Epidermal melanocyte (primary cell): ENCODE data around the gene SF3A1.
"Not testable (repeated sequence)": the region's sequence is repeated elsewhere in the genome, so short reads cannot be mapped to it uniquely, and the experiment has no call there.

Experiments
- DNase-seq: peaks from one replicate; pipeline ENCODE4 v3.0.0; 2011; ENCODE audit warnings: low spot score; ENCODE audit not compliant: insufficient read length

SF3A1 gene, protein sequence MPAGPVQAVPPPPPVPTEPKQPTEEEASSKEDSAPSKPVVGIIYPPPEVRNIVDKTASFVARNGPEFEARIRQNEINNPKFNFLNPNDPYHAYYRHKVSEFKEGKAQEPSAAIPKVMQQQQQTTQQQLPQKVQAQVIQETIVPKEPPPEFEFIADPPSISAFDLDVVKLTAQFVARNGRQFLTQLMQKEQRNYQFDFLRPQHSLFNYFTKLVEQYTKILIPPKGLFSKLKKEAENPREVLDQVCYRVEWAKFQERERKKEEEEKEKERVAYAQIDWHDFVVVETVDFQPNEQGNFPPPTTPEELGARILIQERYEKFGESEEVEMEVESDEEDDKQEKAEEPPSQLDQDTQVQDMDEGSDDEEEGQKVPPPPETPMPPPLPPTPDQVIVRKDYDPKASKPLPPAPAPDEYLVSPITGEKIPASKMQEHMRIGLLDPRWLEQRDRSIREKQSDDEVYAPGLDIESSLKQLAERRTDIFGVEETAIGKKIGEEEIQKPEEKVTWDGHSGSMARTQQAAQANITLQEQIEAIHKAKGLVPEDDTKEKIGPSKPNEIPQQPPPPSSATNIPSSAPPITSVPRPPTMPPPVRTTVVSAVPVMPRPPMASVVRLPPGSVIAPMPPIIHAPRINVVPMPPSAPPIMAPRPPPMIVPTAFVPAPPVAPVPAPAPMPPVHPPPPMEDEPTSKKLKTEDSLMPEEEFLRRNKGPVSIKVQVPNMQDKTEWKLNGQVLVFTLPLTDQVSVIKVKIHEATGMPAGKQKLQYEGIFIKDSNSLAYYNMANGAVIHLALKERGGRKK

DNA sequence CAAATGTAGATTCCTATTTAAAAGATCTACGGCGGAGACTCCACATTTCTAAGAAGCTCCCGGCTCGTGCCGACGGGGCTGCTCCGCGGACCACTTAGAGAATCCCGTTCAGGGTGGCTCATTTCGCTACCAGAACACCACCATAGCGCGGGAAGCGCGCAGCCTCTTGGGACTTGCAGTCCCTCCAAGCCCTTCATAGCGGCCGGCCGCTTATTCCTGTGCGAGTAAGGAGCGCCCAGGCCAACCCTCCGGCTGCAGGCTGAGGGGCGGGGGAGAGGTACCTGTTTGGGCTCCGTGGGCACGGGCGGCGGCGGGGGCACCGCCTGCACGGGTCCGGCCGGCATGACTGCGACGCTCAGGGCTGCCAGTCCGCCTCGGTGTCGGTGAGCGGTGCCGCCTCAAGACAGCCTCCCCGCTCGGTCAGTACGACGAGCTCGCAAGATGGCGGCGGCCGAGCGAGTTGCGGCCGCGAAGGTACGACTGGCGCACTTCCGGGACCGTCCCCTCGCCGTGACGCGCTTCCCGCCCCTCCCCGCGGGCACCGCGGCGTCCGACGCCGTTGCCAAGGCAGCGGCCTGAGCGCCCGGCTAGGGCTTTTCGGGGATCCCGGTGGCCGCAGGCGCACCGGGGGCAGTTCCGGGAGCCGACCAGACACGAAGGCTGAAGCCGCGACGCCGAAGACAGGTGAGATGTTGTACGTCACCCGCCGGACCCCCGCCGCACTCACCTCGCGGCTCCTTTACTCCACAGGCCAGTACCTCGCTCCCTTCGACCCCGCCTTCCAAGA lies at the start of gene SF3A1, which contains the start of gene CCDC157:
SF3A1 (minus strand) TSS at position 446 of the 787 bp plus-strand sequence; CDS start at position 344, 102 bp downstream.
CCDC157 (plus strand) TSS at position 559 of the 787 bp plus-strand sequence. CDS start 8,994 bp downstream, outside the sequence.
- DNase-seq: peak; percentile 88

DNA sequence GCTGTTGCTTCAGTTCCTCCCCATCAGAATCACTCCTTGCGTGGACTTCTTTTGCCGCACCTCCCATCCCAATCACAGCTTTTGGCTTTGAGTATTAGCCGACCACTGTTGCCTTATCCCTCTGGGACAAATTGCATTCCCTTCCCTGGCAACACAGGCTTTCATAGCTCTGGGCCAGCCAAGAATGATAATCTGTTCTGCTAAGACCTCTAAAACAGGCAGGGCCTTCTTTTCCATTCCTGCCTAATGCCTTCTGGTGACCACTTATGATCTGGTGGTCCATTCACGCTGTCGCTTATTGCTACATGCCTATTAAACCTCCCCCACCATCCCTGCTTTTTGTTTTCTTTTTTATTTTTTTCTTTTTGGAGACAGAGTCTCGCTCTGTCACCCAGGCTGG lies 49.7 kb upstream of the SF3A1 start:
- no peak for DNase-seq

DNA sequence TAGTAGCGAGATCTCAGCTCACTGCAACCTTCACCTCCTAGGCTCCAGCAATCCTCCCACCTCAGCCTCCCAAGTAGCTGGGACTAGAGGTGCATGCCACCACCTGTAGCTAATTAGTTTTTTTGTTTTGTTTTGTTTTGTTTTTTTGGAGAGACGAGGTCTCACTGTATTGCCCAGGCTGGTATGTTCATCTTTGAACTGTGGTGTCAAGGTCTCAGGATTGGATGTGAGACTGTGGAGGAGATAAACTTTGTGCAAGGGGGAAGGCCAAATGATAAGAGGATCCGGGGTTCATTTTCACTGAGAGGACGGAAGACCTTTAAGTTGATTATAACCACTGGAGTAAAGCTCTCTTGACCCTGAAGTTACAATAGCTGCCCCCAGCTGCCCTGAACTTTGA lies 49.0 kb upstream of the SF3A1 start:
- no peak for DNase-seq

DNA sequence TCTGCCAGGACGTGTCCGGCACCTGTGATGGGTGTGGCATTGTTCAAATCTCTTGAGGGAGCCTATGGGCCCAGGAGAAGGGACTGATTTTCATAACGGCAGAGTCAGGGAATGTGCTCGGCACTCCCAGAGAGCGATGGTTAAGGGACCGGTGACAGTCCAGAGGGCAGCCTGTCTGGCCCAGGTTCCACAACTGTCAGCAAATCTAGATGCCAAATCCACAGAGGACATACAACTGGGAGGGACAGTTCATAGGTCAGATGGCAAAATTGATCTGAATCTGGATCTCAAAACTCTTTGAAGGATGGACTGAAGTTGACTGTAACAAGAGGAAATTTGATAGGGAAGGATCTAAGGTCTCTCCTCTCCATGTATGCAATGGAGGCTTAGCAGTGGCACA lies 47.6 kb upstream of the SF3A1 start:
- no peak for DNase-seq

DNA sequence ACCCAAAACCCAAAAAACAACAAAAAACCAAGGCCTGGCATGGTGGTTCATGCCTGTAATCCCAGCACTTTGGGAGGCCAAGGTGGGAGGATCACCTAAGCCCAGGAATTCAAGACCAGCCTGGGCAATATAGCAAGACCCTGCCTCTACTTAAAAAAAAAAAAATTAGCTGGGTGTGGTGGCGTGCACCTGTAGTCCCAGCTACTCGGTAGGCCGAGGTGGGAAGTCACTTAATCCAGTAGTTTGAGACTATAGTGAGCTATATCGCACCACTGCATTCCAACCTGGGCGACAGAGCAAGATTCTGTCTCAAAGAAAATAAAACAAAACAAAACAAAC lies 46.0 kb upstream of the SF3A1 start:
- DNase-seq: not testable (repeated sequence)

DNA sequence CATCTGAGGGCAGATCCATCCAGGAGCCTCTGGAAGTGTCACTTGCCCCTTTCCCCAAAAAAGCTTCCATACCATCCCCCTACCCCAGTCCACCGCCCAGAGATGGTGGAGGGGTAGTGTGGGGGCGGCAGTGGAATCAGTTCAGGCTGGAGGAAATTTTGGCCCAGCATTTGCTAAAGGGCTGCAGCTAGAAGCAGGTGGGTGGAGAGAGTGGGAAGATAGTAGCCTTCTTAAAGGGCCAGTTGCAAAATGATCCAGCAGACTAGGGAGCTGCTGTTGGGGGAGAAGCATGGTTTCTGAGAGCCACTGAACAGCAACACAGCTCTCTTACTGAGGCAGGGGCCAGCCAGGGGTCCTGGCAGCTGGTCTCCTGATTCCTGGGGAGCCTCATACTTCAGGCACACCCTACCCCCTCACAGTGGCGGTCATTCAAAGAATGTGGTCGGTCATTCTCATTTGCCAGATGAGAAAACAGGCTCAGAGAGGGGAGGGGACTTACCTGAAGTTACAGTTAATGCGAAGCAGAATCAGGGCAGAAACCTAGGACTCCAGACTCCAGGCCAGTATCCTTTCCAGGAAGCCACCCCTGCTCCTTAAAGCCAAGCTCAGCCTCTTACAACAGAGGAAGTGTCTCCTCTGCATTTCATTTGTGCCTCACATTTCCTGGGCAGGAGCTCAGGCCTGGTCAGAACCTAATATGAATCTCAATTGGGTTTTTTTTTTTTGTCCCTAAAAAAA lies 45.5 kb upstream of the SF3A1 start:
- DNase-seq: no peak

DNA sequence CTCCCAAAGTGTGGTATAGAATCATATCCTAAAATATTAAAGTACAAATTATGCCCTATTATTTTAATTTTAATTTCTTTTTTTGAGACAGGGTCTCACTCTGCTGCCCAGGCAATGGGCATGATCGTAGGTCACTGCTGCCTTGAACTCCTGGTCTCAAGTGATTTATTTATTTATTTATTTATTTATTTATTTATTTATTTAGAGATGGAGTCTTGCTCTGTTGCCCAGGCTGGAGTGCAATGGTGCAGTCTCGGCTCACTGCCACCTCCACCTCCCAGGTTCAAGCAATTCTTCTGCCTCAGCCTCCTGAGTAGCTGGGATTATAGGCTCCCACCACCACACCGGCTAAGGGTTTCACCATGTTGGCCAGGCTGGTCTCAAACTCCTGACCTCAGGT lies 44.3 kb upstream of the SF3A1 start:
- DNase-seq: not testable (repeated sequence)

DNA sequence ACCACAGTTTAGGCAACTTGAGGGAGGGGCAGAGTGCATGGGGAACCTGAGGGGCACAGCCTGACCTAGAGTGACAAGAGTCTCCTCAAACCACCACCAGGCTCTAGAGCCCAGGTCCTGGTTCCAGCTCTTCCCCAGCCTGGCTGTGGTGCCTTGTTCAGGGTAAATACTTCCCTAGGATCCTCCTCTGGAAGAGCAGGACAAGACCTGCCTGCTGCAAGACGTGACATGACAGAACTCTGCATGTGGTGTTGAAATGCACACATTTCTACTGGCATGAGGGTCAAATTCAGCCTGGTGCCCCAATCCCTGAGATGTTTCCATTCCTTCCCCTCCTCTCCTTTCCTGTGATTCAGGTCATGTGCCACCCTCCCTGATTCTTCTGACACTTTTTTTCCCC lies 43.5 kb upstream of the SF3A1 start:
- no peak for DNase-seq

DNA sequence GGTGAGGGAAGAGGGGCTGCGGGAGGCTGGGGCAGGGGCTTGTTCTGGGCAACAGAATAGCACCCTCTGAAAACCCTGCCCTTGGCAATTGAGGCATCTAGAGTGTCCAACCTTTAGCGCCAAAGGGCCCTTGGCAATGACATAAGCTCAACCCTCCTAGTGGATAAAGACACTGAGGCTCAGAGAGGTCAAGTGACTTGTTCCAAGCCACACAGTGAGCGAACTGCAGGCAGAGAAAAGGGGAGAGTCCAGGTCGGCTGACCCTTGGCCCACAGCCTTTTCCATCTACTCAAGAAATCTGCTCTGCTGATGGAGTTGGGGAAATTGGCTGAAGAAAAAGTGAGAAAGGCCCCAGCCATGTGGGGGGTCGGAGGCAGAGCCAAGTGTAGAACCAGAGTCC lies 43.0 kb upstream of the SF3A1 start:
- no peak for DNase-seq

DNA sequence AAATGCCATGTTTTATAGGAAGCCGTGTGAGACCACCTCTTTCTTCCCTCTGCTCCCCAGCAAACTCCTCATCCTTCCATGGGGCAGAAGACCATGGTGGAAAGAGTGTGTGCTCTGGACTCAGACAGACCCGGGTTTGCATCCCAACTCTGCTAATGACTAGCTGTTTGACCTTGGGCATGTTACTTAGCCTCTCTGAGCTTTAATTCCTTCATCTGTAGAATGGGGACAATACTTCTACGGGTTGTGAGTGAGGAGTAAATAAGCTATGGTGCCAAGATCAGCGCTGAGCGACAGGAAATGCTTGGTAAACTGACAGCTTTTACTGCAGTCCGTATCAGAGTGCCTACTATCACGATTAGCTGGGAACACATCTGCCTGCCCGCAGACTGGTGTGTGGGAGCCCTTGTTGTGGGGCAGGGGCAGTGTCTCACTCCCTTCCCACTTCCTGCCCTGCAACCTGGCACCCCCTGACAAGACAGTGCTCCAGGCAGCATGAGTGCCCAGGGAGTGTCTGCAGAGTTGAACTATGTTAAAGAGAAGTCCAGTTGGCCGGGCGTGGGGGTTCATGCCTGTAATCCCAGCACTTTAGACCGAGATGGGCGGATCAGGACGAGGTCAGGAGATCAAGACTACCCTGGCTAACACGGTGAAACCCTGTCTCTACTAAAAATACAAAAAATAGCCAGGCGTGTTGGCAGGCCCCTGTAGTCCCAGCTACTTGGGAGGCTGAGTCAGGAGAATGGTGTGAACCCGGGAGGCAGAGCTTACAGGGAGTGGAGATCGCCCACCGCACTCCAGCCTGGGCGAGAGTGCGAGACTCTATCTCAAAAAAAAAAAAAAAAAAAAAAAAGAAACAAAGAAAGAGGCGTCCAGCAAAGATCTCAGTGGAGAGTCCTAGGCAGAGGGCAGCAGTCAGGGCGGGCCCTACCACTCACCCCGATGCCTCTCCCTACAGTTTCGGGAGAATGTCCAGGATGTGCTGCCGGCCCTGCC lies 42.3 kb upstream of the SF3A1 start:
- DNase-seq: no peak

DNA sequence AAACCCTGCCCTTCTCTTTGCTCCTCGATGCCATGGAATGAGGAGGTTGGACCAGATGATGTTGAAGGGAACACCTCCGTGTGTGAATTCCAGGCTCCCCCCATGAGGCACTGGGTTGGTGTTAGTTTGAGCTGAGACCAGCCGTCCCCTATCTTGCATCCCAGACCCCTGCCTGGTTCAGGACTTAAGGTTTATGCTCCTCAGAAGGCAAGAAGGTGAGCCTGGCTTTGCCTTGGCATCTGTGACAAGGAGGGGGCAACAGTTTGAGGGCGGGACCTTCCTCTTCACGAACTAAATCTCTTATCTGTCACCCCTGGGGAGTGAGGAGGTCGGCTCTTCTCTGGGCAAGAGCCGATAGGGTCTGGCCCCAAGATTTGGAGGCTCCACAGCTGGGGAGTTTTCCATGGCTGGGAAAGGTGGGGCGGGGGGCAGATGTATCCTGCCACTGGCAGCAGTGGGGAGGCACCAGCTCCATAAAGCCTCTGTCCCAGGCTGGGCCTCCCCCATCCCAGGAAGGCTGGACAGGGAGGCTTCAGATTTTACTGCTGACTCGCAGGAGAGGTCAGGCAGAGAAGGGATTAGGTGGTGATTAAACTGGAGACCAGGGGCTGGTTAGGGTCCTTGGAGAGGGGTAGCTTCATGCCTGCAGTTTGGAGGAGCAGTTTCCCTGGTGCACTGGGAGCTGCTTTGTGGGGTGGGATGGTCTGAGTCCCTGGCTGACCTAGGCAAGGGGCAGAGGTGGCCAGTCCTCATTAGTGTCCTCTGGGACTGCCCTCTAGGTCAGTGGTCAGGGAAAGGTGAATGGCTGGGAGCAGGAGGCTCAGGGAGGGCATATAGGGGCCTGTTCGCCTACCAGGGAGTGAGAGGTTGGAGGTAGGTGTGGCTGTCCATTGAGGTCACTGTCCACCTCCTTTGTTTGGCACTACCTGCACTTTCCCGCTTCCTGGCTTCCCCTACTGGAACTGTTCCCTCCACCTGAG lies 41.3 kb upstream of the SF3A1 start:
- no peak for DNase-seq

DNA sequence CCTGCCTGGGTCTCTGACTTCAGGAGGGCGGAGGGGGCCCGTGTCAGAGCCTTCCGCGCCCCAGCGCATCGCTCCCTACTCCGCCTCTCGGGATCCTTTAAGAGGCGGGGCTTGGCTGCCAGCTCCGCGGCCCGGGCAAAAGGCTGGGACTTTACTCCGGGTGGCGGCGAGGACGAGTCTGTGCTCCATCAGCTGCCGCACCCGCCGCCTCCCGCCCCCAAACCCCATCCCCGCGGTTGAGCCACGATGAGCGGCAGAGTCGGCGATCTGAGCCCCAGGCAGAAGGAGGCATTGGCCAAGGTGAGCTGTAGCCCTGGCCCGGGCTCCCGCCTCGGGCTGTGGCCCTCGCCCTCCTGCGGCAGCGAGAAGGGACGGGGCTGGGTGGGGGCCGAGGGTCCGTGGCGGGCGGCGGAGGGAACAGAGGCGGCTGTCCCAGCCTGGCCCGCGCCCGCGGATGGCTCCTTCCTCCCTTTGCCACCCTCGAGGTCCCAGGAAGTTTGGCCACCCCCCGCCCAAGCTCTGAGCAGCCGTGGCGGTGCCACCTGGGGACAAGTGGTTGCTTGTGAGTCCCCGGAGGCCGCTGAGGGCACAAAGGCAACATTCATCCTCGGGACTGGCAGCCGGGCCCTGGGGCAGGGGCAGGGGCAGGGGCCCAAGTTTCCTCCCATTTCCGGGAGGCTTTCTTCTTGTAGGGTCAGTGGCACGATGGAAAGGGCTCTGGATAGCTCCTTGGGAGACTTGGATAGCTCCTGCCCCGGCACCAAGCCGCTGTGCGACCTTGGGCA lies 40.4 kb upstream of the SF3A1 start, which contains the start of gene SEC14L2:
SEC14L2 (plus strand) TSS at position 148 of the 785 bp plus-strand sequence; CDS start at position 247, 99 bp downstream.
- DNase-seq: peak; percentile 82

DNA sequence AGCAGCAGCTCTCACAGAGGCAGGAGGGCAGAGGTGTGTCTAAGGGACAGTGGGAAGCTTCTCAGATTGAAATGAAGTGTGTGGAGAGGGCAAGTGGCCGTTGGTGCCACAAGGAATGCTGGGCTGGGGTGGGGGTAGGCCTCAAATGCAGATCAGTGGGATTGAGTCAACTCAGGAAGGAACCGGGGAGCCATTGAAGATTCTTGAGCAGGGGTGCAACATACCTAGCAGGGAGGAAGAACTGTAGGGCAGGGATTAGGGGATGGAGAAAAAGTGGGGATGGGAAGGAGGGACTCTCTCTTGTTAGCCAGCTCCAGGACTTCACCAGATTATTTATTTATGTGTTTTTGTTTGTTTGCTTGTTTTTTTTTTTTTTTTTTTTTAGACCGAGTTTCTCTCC lies 37.2 kb upstream of the SF3A1 start:
- no peak for DNase-seq

DNA sequence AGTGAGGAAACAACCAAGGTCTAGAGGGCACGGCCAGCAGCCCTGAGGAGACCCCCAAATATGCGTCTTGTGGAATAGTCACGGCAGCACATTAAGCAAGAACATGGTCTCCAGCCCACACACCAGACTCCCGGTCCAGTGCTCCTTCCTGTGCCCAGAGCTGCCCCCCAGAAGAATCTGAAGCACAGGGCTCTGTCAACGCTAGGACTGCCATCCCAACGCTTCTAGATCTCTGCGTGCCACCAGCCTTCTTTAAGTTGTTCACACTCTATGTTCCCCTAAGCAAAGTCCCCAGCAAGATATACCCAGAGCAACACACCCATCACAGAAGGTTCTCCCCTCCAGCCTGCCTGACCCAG lies 36.6 kb upstream of the SF3A1 start:
- no peak for DNase-seq

DNA sequence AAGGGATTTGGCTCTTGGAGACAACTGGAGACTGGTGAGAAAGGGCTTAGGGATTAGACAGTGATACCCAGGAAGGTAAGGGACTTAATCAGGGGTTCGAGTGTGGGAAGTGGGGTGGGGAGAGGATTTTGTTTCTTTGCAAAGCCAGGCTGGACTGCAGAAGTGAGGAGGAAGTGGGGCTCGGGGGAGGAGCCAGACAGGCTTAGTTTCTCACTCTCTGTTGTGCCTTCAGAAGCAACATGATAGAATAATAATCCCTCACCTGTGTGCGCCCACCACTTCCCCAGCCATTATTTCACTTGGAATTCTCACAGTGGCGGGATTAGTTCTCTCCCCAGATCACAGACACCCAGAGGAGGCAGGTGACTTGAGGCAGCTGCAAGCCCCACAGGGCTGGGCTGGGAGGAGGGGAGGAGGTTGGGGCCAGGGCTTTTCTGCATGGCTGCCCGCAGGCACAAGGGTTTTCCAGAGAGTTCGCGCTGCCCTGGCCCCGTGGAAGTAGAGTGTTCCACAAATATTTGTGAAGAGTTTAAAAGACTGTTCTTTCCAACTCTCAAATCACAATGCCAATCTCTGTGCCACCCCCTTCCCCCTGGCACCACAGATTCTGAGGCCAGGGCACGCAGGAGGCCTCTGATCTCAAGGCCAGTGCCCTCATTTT lies 36.1 kb upstream of the SF3A1 start:
- no peak for DNase-seq

DNA sequence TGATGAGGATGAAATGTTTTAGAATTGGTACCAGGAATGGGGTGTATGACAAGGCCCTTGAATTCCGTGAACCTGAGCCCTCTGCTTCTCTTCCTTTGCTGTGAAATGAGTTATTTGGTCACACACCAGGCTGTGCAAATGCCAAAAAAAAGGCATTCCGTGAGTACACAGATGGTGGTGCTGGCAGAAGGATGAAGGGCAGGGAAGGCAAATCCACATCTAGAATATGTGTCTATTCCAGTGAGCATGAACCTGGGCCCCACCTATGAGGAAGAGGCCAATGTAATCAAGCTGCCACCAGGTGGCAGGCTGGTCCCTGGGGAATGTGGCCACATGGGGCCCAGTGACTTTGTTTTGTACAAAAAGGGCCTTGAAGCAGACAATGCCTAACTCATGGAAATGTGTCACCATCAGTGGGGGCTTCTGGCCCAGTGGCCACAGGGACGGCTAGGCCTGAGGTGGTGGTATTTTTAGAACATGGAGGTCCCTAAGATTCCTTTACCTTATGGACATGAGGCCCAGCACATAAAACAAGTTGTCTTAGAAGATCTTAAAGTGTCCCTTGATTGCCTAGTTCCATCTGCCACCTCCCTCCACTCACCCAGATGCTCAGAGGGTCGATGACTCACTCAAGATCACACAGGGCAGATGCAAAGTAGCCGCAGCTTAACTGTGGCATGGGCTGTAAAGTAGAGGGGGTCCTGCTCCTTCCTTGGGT lies 34.4 kb upstream of the SF3A1 start:
- no peak for DNase-seq
